Neutrophil (primary cell): Measurements from ENCODE around the gene METTL9.
"Not testable (repeated sequence)": the region's sequence is repeated elsewhere in the genome, so short reads cannot be mapped to it uniquely, and the experiment has no call there.

Source experiments
- H3K27ac ChIP-seq: fragments of 200-600 bp; sonication (generic); 2 replicates; pipeline ENCODE4 v1.5.1; 2016; ENCODE audit warnings: mild to moderate bottlenecking, moderate library complexity
- H3K27me3 ChIP-seq: fragments of 200-600 bp; sonication (generic); 2 replicates; pipeline ENCODE4 v1.6.0; 2016; ENCODE audit warnings: mild to moderate bottlenecking
- H3K36me3 ChIP-seq: fragments of 200-600 bp; sonication (generic); 2 replicates; pipeline ENCODE4 v1.5.1; 2017
- H3K4me1 ChIP-seq, 2 experiments: fragments of 200-600 bp in 1 of 2; sonication (generic) in 1 of 2; 1 replicate in 1 of 2; 2 replicates in 1 of 2; pipeline versions ENCODE4 v1.5.1 to v1.6.1; 2013 to 2016; ENCODE audit warnings: low read depth in 1 of 2, low read length in 1 of 2, mild to moderate bottlenecking in 1 of 2, moderate library complexity in 1 of 2; ENCODE audit not compliant: control insufficient read depth in 1 of 2, insufficient read depth in 1 of 2
- H3K4me3 ChIP-seq, 2 experiments: fragments of 200-600 bp in 1 of 2; sonication (generic) in 1 of 2; 1 replicate in 1 of 2; 2 replicates in 1 of 2; pipeline ENCODE4 v1.5.1; 2013 to 2016; ENCODE audit warnings: low read depth in 1 of 2, low read length in 1 of 2, mild to moderate bottlenecking in 1 of 2, moderate library complexity in 1 of 2
- H3K9me3 ChIP-seq: fragments of 200-600 bp; sonication (generic); 2 replicates; pipeline ENCODE4 v1.5.1; 2016
- TF ChIP-seq, protein P1 (sequence below): fragments of 200-600 bp; sonication (generic); IDR thresholded peaks from 2 replicates; pipeline ENCODE4 v1.5.1; 2016; ENCODE audit warnings: antibody characterized with exemption

METTL9 gene

DNA sequence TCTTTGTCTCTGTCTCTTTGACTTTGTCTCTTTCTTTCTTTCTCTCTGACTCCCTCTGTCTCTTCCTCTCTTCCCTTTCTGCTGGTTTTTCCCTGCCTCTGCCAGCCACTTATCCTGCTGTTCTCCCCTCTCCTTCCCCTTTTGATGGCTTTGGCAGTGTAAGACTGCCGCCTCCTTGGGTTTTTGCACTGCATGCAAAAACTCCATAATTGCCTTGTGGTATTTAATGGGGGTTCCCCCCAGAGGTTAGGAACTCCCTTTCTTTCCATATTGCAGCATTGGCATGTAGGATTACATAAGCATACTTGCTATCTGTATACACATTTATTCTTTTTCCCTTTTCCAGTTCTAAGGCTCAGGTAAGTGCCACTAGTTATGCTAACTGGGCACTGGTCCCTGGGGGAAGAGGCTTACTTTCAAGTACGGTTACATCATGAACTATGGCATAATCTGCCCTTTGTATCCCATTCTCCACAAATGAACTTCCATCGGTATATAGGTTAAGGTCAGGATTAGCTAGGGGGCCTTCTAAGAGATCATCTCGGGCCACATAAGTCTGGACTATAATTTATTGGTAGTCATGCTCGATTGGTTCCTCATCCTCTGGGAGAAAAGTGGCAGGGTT lies 32.7 kb downstream of the METTL9 start:
- H3K4me1 ChIP-seq: peaks cover 37% of the 10 kb centered on the region in 2 experiments
- peak overlapping the region; percentile 72 for H3K27ac ChIP-seq
- not testable (repeated sequence) for H3K4me3 ChIP-seq, H3K9me3 ChIP-seq, H3K27me3 ChIP-seq
- H3K36me3 ChIP-seq: peaks cover 57% of the 10 kb centered on the region

DNA sequence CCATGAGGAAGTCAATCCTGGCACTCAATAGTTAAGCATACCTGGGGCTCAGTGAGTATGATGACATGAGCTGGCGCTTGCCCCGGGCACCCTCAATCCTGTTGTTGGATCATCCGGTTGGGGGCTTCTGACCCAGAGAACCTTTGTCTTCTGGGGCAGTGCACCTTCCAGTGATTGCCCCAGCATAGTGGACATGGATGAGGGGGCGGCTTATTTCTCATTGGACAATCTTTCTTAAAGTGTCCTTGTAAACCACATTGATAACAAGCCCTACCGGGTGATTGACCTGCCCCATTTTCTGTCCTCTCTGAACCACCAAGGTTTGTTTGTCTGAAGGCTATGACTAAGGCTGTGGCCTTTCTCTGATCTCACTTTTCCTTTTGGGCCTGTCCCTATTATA lies 34.8 kb downstream of the METTL9 start:
- H3K36me3 ChIP-seq: peaks cover 70% of the 10 kb centered on the region
- no peak overlapping the region for H3K27ac ChIP-seq
- H3K4me3 ChIP-seq: no peak overlapping the region
- TF ChIP-seq, protein P1, sequence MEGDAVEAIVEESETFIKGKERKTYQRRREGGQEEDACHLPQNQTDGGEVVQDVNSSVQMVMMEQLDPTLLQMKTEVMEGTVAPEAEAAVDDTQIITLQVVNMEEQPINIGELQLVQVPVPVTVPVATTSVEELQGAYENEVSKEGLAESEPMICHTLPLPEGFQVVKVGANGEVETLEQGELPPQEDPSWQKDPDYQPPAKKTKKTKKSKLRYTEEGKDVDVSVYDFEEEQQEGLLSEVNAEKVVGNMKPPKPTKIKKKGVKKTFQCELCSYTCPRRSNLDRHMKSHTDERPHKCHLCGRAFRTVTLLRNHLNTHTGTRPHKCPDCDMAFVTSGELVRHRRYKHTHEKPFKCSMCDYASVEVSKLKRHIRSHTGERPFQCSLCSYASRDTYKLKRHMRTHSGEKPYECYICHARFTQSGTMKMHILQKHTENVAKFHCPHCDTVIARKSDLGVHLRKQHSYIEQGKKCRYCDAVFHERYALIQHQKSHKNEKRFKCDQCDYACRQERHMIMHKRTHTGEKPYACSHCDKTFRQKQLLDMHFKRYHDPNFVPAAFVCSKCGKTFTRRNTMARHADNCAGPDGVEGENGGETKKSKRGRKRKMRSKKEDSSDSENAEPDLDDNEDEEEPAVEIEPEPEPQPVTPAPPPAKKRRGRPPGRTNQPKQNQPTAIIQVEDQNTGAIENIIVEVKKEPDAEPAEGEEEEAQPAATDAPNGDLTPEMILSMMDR: no peak
- H3K9me3 ChIP-seq: no peaks in the 10 kb centered on the region
- H3K27me3 ChIP-seq: no peaks in the 10 kb centered on the region
- H3K4me1 ChIP-seq: peaks cover 25 to 33% of the 10 kb centered on the region in 2 experiments

DNA sequence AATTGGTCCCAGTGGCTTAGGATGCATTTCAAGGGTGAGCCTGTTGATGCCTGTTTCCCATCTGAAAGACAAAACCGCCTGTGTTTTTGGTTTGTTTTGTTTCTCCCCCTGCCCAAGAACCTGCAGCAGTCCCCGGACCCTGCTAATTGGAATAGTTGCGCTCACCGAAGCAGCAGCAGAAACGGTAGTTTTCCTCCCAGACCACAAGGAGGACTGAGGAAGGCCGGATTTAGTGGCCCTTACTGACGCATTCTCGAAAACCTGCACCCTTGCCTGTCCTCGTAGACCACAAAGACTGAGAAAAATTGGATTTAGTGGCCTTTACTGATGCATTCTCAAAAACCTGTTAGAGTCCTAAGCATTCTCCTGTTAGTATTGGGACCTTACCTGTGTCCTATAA lies 36.3 kb downstream of the METTL9 start:
- not testable (repeated sequence) for H3K27me3 ChIP-seq, H3K4me3 ChIP-seq, H3K27ac ChIP-seq, H3K9me3 ChIP-seq
- Histone ChIP-seq H3K36me3 (peaks cover 72% of the 10 kb centered on the region), H3K4me1 (peaks cover 26 to 27% of the 10 kb centered on the region in 2 experiments)

DNA sequence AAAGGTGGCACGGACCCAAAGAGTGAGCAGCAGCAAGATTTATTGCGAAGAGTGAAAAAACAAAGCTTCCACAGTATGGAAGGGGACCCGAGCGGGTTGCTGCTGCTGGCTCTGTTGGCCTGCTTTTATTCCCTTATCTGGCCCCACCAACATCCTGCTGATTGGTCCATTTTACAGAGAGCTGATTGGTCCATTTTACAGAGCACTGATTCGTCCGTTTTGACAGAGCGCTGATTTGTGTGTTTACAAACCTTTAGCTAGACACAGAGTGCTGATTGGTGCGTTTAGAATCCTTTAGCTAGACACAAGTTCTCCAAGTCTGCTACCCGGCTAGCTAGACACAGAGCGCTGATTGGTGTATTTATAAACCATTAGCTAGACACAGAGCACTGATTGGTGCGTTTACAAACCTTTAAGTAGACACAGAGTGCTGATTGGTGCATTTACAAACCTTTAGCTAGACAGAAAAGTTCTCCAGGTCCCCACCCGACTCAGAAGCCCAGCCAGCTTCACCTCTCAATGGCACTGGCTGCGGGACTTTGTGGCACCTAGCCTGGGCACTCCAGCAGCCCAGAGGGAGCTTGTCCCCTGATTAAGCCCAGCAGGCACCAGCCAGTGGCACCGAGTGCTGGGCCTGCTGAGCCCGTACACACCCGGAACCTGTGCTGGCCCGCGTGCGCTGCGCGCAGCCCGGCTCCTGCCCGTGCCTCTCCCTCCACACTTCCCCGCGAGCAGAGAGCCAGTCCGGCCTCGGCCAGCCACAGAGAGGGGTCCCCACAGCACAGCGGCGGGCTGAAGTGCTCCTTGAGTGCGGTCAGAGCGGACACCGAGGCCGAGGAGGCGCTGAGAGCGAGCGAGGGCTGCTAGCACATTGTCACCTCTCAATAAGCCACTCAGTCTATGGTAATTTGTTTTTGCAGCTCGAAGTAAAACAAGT lies 37.9 kb downstream of the METTL9 start:
- Histone ChIP-seq H3K9me3 (no peaks in the 10 kb centered on the region), H3K36me3 (peaks cover 85% of the 10 kb centered on the region), H3K4me1 (peaks cover 27 to 29% of the 10 kb centered on the region in 2 experiments), H3K27ac (peak overlapping the region; percentile 56), H3K27me3 (no peaks in the 10 kb centered on the region), H3K4me3 (no peak overlapping the region)
- TF ChIP-seq, protein P1: no peak

DNA sequence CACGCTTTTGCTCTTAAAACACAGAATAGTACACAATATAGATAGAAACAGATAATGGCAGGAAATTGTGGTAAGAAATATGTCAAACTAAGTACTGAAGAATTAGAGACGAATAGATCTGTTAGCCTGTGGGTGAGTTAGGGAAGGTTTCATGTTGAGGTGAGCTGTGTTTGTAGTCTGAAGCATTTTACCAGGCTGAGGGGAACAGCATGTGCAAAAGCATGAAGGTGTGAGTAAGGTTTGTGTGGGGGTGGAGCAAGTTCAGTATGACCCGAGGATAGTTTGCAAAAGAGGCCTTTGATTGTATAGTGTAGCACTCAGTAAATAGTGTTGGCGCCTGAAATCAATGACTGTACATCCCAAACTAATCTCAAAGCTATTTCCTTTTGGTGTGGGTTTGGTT lies 39.2 kb downstream of the METTL9 start:
- TF ChIP-seq, protein P1: no peak
- Histone ChIP-seq H3K36me3 (peaks cover 89% of the 10 kb centered on the region), H3K27me3 (no peaks in the 10 kb centered on the region), H3K27ac (peak overlapping the region; percentile 56), H3K9me3 (no peaks in the 10 kb centered on the region), H3K4me1 (peaks cover 39 to 41% of the 10 kb centered on the region in 2 experiments), H3K4me3 (no peak overlapping the region)

DNA sequence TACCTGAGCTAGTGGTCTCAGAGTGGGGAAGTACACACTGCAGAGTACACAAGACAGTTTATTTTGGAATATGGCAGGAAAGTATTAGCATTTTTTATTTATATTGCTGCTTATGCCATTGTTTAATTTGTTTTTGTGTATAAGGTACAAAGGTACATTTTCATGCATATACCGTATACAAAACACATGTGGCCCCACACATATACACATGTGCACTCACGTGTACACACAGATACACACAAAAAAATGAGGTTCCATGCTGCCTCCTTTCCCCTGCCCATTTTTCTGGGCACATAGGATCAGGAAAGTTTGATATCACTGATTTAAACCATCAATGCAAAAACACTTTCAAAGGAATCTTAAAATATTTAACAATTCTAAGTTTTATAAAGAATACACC lies 40.1 kb downstream of the METTL9 start:
- TF ChIP-seq, protein P1: no peak
- Histone ChIP-seq H3K27me3 (no peaks in the 10 kb centered on the region), H3K4me3 (no peak overlapping the region), H3K4me1 (peaks cover 48 to 50% of the 10 kb centered on the region in 2 experiments), H3K36me3 (peaks cover 92% of the 10 kb centered on the region), H3K27ac (peak overlapping the region; percentile 56), H3K9me3 (no peaks in the 10 kb centered on the region)
